Head of caudate nucleus (tissue), 42 donors: ENCODE results near the gene DDA1.
"Not testable (repeated sequence)": the region's sequence is repeated elsewhere in the genome, so short reads cannot be mapped to it uniquely, and the experiment has no call there.

Experiments
- DNase-seq, 42 donors: peaks; one replicate each; pipeline versions ENCODE4 v3.0.0 to v3.0.0-alpha.2; 2020 to 2021; ENCODE audit warnings: mixed read lengths in 7 of 42
- intact Hi-C: fragments of 100-400 bp; cut with DNase I; formaldehyde crosslinking; loops from one replicate; pipeline ENCODE4 v1.15.0; 2022

DDA1 gene

GRCh38 chr19:17283504-17283996, 25.8 kb upstream of the DDA1 start:
- intact Hi-C loops: loop anchor here (10.0 kb wide), 1 partner anchor 209 kb away; the partner anchor contains the start of genes HAUS8 and MYO9B
- no peak for DNase-seq

DNA sequence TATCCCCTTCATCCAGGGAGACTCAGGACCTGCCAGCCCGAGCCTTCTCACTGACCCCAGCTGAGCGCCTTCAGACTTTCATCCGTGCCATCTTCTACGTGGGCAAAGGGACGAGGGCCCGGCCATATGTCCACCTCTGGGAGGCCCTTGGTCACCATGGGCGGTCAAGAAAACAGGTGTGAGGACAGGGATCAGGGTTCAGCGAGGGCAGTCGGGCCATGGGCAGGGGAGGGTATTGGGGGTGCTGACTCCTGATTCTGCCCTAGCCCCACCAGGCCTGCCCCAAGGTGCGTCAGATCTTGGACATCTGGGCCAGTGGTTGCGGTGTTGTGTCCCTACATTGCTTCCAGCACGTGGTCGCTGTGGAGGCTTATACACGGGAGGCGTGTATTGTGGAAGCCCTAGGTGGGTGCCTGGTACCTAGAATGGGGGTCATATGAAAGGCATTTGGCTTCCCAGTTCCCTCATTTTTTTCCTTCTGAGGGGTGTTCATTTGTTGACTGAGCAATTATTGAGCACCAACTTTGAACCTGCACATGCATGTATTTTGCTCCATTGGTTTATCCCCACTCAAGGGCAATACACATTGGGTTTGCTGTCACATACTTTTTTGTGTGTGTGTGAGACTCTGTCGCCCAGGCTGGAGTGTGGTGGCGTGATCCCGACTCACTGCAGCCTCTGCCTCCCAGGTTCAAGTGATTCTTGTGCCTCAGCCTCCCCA, 23.8 kb upstream of the DDA1 start:
- no peak for DNase-seq
- intact Hi-C loops: loop anchor here (10.0 kb wide), 1 partner anchor 211 kb away; the partner anchor contains the start of genes HAUS8 and MYO9B

- intact Hi-C loops: loop anchor here (10.0 kb wide), 1 partner anchor 211 kb away; the partner anchor contains the start of genes HAUS8 and MYO9B
- no peak for DNase-seq
Measured at GRCh38 chr19:17286263-17286662, 23.1 kb upstream of the DDA1 start.

DNA sequence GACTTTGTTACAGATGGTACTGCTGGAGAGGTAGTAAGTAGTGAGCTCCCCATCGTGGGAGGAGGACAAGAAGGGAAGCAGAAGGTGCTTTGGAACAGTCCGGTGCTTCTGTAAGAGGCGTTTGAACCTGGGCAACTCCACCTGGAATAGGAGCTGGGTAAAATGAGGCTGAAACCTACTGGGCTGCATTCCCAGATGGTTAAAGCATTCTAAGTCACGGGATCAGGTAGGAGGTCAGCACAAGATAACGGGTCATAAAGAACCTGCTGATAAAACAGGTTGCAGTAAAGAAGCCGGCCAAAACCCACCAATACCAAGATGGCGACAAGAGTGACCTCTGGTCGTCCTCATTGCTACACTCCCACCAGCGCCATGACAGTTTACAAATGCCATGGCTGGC, 22.6 kb upstream of the DDA1 start:
- no peak for DNase-seq
- intact Hi-C loops: loop anchor here (10.0 kb wide), 1 partner anchor 212 kb away; the partner anchor contains the start of genes HAUS8 and MYO9B

GRCh38 chr19:17289489-17289888, 19.9 kb upstream of the DDA1 start:
- peak in 30 of 42 donors; percentile 22 to 68 (median 48) for DNase-seq
- intact Hi-C loops: loop anchor here (10.0 kb wide), 1 partner anchor 215 kb away; the partner anchor contains the start of genes HAUS8 and MYO9B

GRCh38 chr19:17292301-17293074, 16.9 kb upstream of the DDA1 start:
- DNase-seq: peak in 38 of 42 donors; percentile 15 to 81 (median 54)
- intact Hi-C loops: no loop called here

DNA sequence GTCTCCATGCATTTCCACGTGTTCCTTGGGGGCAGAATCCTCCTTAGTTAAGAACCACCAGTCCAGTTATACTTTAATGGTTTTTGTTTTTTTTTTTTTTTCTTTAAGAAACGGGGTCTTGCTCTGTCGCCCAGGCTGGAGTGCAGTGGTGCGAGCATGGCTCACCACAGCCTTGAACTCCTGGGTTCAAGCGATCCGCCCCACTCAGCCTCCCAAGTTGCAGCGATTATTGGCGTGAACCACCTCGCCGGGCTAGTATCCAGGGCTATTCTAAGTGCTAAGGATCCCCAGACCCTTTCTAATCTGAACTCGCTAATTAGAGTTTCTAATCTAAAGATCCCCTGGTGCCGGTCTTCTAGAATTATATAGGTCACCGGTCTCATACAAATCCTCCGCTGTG, 15.8 kb upstream of the DDA1 start:
- intact Hi-C loops: no loop called here
- DNase-seq: no peak

GRCh38 chr19:17294051-17294891, 15.1 kb upstream of the DDA1 start:
- intact Hi-C loops: no loop called here
- peak in 2 of 42 donors; percentile 15 to 17 for DNase-seq

- DNase-seq, intact Hi-C loops: not testable (repeated sequence)
Measured at GRCh38 chr19:17295551-17295950, 13.8 kb upstream of the DDA1 start.

DNA sequence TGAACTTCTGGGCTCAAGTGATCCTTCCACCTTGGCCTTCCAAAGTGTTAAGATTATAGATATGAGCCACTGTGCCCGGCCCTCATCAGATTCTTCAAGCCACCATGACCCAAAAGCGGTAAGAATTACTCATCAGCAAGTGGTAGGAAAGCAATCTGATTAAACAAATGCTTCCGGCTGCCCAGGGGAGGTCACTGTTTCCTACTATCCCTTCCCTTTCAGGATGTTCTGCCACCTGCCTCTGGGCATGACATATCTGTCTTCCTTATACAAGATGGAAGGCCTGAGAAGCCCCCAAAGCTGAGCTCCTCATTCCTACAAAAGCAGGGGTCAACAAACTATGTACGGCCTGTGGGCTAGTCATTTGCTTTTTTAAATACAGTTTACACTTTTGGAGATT, 13.1 kb upstream of the DDA1 start:
- no peak for DNase-seq
- intact Hi-C loops: no loop called here

GRCh38 chr19:17296976-17297375, 12.4 kb upstream of the DDA1 start:
- no peak for DNase-seq
- intact Hi-C loops: no loop called here

DNA sequence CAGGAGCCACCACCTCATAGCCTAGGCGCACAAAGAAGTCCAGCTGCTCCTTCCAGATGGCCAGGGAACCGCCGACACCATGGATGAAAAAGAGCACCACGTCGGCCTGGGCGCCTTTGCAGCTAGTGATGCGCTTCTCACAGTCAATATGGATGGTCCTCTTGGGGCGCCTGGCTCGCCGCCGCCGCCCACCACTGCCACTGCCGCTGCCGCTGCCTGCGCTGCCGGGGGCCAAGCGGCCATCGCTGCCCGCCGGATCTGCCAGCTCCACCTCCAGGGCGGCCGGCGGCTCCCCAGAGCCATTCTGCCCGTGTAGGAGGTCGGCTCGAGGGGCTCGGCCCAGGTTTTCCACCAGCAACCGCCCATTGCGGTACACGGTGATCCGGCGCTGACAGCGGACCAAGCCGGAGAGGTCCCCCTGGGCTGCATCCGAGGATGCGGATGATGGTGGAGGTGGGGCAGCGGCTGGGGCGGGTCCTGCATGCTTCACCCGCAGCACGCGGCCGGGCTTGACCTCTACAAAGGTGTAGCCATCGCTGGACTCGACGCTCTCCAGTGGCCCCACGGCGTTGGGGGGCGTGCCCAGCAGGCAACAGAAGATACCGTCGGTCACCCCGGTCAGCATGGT, 8.3 kb upstream of the DDA1 start:
- intact Hi-C loops: no loop called here
- DNase-seq: no peak

DNA sequence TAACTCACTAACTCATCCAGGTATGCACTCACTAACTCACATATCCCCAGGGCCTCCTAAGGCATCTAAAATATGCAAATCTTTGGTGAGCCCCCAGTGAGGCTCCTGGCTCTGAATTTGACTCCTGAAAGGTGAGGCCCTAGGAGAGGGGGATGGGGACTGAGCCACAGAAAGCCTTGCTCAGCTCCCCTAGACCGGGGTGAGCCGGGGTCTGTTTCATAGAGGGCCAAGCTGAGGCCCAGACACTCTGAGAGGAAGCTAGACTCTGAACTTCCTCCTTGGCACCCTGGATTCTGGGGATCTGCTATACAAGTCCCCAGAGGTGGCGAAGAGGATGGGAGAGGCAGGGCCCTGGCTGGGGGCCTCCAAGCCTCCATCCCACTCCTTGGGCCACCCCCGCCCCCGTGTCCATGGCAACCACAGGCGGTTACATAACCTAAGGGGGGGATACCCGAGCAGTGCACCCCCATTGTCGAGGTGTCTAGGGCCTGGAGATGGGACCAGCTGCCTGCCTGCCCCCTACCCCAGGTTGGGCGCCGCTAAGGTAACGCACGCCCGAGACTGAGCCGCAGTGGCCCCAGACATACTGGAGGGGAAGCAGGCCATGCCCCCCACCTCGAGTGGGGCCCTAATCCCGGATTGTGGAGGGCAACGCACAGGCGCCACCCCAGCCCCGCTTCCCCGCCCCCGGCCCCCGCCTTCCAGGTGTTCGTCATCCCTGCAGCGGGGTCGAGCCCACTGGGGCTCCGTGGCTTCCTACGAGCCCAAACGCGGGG, 6.8 kb upstream of the DDA1 start:
- DNase-seq: peak; percentile 30 to 87 (median 66)

GRCh38 chr19:17303167-17303939, 6.0 kb upstream of the DDA1 start, which contains the start of gene ABHD8:
TSS of gene ABHD8 (minus strand) at chr19:17303425. CDS start at chr19:17301616, 1,809 bp downstream.
- intact Hi-C loops: no loop called here

More for the DNA sequence above, 6.8 kb upstream of the DDA1 start:
- intact Hi-C loops: no loop called here

DNA sequence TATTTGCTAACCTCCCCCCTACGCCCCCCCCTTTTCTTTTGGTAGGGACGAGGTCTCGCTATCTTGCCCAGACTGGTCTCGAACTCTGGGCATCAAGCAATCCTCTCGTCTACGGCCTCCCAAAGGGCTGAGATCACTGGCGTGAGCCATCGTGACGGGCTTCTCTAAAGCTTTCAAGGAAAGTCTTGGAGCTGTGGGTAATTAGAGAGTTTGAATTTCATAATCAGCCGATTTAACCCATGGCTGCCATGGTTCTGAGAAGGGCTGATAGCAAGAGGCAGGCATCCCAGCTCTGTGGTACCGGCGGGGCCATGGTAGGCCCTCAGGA, 5.5 kb upstream of the DDA1 start:
- DNase-seq: no peak
- intact Hi-C loops: no loop called here

More at GRCh38 chr19:17303167-17303939, 6.0 kb upstream of the DDA1 start, which contains the start of gene ABHD8:
- DNase-seq: peak; percentile 85 to 98 (median 95)

GRCh38 chr19:17304386-17305215, 4.8 kb upstream of the DDA1 start:
- intact Hi-C loops: loop anchor here (5.0 kb wide), 1 partner anchor 37 kb away; the partner anchor contains the start of gene BABAM1
- no peak for DNase-seq
